WI38 (cell line): ENCODE data around the gene MLLT10.

ENCODE experiments used
- H3K4me3 ChIP-seq: 2 replicates; pipeline ENCODE4 v1.5.1; 2011; ENCODE audit warnings: low read depth, mild to moderate bottlenecking, control low read depth, low read length
- CTCF ChIP-seq: IDR thresholded peaks from 2 replicates; pipeline ENCODE4 v1.5.1; 2012; ENCODE audit warnings: low read depth, mild to moderate bottlenecking, control low read depth, low read length

The MLLT10 gene

GRCh38 chr10:21675157-21675796 lies 141.2 kb downstream of the MLLT10 start:
- no peak overlapping the region for H3K4me3 ChIP-seq
- peak; percentile 69 for TF ChIP-seq CTCF

GRCh38 chr10:21677551-21677950 lies 143.5 kb downstream of the MLLT10 start:
- no peak for TF ChIP-seq CTCF
- no peak overlapping the region for H3K4me3 ChIP-seq

GRCh38 chr10:21681156-21681555 lies 147.1 kb downstream of the MLLT10 start:
- H3K4me3 ChIP-seq: no peak overlapping the region
- no peak for TF ChIP-seq CTCF

GRCh38 chr10:21687266-21688008 lies 153.4 kb downstream of the MLLT10 start:
- TF ChIP-seq CTCF: no peak
- no peak overlapping the region for H3K4me3 ChIP-seq

- no peak for TF ChIP-seq CTCF
- H3K4me3 ChIP-seq: no peak overlapping the region
Observed at GRCh38 chr10:21688009-21688332, 153.9 kb downstream of the MLLT10 start.

- TF ChIP-seq CTCF: no peak
- H3K4me3 ChIP-seq: no peak overlapping the region
Observed at GRCh38 chr10:21688870-21689269, 154.8 kb downstream of the MLLT10 start.

GRCh38 chr10:21689881-21690280 lies 155.8 kb downstream of the MLLT10 start:
- no peak for TF ChIP-seq CTCF
- no peak overlapping the region for H3K4me3 ChIP-seq
